HPDE6-E6E7 (cell line): ENCODE results near the gene MESP2.

Source experiments
- DNase-seq: peaks from one replicate; pipeline ENCODE4 v3.0.0; 2011; ENCODE audit warnings: missing footprints; ENCODE audit errors: extremely low spot score

Gene MESP2

GRCh38 chr15:89815769-89816168 is 39.6 kb downstream of the MESP2 start:
- no peak for DNase-seq

DNA sequence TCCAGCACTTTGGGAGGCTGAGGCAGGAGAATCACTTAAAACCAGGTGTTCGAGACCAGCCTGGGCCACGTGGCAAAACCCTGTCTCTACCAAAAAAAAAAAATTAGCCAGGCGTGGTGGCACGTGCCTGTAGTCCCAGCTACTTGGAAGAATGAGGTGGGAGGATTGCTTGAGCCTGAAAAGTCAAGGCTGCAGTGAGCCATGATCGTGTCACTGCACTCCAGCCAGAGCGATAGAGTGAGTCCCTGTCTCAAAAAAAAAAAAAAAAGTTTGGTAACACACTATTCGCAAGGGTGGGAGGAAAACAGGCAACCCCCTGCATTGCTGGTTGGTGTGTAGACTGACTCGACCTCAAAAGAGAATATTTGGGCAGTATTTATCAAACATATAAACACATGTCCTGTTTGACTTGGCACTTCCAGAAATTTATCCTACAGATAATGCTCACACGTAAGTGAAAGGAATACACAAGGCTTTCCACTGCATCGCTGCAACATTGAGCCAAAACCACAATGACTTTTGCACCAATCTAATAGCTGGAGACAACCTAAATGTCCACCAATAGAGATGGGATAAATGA is 41.7 kb downstream of the MESP2 start:
- no peak for DNase-seq

- no peak for DNase-seq
These were observed 42.2 kb downstream of the MESP2 start for GRCh38 chr15:89818287-89818686.

GRCh38 chr15:89820666-89821611 is 44.8 kb downstream of the MESP2 start:
- no peak for DNase-seq

DNA sequence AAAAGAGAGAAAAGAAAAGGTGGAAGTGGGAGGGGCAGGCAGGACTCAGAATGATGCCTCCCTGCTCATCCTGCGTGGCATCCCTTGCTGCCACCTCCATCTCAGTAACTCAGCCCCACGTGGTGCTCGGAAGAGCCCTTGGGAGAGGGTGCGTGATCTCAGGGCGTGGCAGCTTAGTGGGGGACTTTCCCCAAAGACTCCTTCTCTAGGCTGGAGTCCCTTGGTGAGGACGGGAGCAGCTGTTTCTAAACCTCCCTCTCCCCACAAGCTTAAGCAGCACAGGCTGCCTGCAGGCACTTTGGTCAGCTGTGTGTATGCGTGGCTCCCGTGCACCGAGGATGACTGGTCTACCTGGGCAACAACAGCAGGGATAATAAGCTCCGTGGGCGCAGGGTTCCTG is 45.9 kb downstream of the MESP2 start:
- DNase-seq, result no peak

DNA sequence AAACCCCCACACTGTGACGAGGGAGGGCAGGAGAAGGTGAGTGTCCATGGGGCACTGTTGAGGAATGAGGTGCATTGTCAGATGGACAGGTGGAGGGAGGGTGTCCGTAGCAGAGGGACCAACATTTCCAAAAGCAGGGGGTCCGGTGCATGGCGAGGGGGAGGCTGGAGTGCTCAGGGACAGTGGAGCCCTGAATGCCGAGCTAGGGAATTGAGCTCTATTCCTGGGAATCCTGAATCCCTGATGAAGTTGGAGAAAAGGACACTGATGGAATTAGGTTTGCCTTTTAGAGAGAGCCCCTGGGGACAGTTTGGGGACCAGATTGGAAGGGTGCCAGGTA is 46.4 kb downstream of the MESP2 start:
- no peak for DNase-seq

DNA sequence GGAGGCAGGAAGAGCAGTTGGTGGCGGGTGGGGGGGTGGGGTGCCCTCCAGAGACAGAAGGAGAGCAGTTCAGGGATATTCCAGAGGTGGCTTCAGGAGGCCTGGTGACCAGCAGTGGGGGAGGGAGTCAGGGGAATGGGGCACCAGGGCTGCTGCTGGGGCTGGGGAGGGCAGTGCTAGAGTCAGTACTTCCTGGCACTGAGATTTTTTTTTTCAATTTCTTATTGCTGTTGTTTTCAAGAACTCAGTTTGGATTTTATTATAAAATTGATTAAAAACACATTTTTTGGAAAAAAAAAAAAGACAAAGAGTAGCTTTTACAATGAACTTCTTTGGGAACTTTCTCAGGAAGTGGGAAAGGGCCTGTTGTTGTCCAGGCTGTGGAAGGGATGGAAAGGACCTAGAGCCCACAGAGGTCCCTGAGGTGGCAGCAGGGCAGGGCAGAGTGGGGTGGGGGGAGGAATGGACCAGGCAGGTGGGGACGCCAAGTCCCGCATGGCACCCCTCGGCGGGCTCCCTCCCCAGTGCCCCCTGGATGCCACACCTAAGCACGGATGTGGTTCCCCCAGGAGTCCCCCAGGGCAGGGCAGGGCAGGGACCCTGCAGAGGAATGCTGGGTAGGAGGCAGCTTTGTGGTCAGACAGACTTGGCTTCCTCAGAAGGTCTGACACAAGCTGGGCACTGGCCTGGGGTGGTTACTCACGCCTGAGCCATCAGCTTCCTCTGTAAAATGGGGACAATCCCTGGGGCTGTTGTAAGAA is 47.0 kb downstream of the MESP2 start:
- no peak for DNase-seq

DNA sequence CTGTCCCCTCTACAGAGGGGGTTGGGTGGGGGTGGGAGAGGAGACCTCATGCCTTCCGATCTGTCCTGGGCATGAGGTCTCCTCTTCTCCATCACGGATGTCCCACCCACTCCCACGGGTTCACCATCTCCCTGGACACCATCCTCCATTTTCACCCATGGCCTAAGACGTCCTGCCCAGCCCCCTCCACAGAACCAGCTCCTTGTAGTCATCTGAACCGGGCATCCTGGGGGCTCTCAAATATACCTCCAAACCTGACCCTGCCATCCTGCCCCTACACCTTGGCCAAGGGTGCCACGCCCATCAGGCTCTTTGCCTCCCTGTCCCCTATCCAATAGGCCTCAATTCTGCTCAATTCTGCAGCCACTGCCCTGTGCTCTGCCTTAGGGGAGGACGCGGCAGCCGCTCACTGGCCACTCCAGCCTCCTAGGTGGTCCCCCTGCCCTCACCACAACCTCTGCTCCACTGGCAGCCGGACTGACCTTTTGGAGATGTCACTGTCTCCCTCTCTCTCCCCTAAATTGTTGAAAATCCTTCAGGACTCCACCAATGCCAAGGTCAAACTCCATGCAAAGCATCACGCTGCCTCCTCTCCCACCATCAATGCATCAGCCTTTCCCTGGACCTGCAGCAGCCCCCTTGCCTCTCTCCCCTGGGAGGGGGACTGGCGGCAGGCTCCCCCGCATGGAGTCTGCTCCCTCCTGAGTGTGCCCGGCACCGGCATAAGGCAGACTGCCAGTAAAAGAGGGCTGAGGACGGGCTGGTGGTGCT is 47.9 kb downstream of the MESP2 start:
- DNase-seq, result no peak

GRCh38 chr15:89824607-89824867 is 48.4 kb downstream of the MESP2 start:
- DNase-seq, result no peak

DNA sequence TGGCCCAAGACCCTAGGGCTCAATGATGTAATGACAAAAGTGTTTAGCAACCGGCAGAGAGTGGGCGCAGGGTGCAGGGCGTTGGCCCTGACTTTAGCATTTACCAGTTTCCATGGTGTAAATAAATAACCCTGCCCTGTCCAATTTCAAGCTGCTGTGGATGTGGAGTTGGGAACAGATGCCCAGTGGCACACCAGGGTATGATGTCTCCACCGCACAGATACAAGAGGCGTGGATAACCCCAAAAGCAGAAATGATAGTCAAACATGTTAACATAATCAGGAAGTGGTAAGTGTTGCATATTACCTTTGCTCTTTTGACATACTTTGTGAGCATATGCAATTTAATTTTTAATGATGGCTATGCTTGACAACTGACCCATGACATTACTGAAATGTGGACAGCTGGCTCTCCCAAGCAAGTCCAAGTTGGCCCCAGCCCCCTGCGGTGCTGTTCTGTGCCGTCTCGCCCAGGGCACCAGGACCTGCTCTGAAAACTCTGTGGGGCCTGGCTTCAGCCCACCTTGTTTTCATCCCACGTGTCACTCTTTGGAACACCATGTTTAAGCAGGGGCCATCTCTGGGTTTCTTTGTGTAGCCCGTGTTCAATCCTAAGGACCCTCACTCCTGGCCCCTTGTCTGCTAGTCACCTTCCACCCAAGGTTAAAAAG is 49.3 kb downstream of the MESP2 start:
- DNase-seq, result no peak

DNA sequence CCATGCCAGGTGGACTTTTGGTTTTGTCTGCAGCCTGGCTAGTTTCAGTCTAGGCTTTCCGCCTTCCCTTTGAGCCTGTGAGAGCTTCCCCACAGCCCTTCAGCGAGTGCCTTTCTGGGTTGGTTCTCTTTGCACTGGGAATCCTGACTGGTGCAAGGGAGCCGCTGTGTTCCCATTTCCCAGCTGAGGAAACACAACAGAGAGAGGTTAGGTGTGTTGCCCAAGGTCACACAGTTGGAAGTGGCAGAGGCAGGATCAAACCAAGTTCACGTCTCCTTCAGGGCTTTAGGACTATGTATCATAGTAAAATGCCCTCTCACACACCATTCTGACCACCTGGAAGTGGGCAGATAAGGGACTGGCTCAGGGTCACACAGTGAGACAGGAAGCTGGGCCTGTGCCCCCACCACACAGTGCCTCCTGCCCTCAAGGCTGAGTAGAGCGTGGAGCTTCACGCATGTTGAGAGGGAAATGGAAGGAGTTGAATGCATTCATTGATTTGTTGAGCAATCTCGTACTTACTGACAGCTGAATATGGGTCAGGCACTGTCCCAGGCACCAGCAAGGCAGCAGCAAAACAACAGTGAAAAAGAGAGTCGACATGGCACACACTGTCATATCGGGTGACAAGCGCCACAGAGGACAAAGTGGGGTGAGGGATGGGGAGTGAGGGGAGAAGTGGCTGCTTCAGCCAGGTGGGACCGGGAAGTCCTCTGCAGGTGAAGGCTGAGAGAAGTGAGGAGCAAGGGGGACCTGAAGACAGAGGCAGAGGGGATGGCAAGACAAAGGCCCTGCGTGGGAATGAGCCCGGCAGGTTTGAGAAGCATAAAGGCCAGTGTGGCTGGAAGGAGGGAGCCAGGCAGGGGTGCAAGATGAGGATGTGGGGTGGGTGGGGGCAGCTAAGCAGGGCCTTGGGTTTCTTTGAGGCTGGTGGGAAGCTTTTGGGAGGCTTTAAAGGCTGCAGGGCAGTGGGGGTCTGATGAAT is 50.8 kb downstream of the MESP2 start:
- no peak for DNase-seq

- DNase-seq, result no peak
These were observed 51.7 kb downstream of the MESP2 start for GRCh38 chr15:89827829-89828228.
